Stimulated activated CD8-positive, alpha-beta memory T cell treated with anti-CD3 and anti-CD28 coated beads, Interleukin-7, amount 100 ng/mL, for 24 hours (primary cell): ENCODE results near the gene PALM3.

Experiments used
- DNase-seq: peaks from one replicate; pipeline ENCODE4 v3.0.0-alpha.2; 2020; ENCODE audit warnings: low read depth

Gene PALM3

GRCh38 chr19:14089412-14089661, 27.5 kb upstream of the PALM3 start:
- no peak for DNase-seq

DNA sequence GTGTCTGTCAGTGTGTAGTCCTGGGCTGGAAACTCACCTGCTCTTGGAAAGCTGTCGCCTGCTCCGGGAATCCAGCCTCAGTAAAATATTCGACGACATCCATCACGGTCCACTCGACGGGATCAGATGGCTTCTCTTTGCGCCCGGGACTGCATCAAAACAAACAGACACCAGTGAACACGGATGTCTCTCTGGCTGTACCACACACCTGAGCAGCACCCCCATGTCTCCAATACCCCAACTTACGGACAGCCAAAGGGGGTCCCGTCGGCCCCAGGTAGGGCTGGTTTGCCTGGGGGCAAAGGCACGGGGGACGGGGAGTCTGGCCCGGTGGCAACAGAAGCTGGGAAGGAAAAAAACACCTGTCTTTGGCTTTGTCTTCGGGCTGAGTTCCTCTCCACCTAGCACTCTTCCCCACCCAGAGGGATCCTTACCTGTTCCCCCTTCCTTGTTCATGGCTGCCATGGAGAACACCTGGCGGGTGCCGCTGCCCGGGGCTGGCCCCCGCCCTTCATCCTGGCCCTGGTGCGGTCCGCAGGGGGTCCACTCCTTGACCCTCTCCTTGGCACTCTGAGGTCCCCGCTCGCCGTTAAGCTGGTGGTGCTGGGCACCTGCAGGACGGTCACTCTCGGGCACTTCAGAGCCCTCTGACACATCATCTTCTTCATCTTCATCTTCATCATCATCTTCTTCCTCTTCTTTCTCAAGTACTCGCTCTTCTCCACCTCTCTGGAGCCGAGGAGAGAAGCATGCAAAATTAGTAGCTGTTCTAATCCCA, 26.9 kb upstream of the PALM3 start:
- no peak for DNase-seq

- DNase-seq, result no peak
These were observed 24.2 kb upstream of the PALM3 start for GRCh38 chr19:14086098-14086497.

DNA sequence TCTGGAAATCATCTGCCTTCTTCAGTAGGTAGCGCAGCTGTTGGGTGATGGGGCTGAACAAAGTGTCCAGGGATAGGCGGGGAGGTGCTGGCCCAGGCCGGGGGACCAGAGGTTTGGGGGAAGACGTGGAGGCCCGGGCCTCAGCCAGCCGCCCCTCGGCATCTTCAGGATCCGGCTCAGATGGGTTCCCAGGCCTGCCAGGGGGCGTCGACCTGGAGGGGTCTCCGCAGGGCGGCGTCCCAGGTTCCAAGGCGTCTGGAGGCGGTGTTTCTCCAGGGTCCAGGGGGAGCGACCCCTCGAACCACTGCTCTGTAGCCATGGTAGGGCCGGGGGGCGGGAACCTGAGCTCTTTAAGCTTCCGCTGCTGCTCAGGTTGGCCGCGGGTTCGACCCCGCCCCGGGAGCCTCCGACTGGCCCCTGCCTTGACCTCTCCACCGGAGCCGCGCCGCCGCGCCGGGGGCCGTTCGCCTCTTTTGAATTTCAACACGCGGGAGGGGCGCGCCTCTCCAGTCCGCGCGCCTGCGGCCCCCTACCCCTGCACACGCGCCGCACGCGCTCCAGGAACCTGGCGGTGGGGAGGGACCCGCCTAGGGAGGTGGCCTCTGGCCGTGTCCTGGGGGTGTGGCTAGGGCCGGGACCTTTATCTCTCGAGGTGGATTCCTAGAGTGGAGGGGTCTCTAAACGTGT, 23.6 kb upstream of the PALM3 start, which contains the start of gene C19orf67:
Gene C19orf67, minus strand, starts transcription at position 475 of the 687 bp plus-strand sequence. Its CDS starts 156 bp downstream, at position 319.
- no peak for DNase-seq

GRCh38 chr19:14082675-14082960, 20.7 kb upstream of the PALM3 start:
- DNase-seq, result no peak

GRCh38 chr19:14081797-14082674, 20.2 kb upstream of the PALM3 start:
- DNase-seq, result no peak

- DNase-seq, result peak; percentile 99
These were observed 19.3 kb upstream of the PALM3 start for GRCh38 chr19:14080887-14081796.

DNA sequence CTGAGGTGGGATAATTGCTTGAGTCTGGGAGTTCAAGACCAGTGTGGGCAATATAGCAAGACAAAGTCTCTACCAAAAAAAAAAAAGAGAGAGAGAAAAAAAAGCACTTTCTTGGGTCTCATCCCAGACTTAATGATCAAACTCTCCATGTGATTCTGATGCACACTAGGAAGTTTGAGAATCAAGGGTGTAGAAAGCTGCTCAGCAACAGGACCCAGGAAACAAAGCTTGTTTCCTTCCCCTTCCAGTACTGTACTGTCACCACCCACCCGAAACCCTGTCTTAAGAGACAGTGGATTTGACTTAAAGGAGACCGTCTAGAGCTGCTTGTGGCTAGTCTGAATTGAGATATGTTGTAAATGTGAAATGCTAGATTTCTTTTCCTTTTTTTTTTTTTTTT, 16.5 kb upstream of the PALM3 start:
- DNase-seq, result no peak

DNA sequence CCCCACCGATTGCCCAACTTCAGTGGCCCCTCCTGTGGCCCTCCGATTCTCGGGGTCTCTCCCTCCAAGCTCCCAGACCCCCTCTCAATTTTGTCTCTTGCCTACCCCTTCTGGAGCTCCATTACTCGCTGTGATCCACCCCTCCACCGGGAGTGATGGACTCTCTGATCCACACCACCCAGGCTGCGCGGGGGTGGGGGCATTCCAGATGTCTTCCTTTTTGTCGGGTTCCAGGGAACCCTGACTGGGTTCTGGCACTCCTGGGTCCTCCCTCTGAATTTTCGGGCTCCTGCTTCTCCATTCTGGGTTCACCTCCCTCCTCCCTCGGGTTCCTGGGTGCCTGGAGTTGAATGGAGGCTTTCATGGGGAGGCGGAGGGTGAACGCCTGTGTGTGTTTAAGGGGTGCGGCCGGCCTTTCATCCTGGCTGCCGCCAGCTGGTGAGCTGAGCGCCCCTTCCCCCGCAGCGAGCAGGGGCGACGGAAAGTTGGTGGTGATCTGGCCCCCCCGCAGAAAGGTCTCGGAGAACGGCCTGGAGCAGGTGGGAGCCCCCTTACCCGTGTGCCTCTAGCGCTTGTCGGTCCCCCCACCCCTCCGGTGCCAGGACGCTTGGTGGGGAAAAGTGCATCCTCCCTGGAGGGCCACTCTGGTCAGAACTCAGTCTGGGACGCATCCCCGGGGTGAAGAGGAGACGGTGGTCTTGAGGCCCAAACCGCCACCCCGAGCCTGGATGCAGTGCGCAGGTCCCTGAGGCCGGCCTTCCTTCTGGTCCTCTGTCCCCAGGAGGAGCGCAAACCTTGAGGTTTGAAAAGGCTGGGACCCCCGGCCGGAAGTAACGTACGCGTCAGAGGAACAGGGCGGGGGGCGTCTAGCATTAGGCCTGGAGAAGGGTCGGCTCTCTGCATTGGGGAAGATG, 12.3 kb upstream of the PALM3 start:
- DNase-seq, result no peak

DNA sequence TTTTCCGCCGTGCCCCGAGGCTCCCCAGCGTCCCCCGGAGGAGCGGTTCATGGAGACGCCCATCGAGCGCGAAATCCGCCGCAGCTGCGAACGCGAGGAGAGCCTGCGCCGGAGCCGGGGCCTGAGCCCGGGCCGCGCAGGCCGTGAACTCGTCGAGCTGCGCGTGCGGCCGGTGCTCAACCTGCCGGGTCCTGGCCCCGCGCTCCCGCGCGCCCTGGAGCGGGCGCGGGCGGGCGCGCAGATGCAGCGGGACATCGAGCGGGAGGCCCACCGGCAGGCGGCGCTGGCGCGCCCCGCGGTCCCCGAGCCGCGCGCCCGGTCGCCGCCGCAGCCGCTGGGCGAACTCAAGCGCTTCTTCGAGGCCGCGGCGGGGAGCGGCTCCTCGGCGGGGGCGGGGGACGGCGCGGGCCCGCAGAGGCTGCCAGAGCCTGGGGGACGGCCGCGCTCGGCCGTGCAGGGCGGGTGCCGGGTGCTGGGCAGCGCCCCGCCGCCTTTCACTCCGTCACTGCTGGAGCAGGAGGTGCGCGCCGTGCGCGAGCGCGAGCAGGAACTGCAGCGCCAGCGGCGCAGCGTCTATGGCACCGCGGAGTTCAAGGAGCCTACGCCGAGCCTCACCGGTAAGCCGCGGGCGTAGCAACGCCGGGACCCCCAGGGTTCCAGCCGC, 11.5 kb upstream of the PALM3 start:
- peak; percentile 50 for DNase-seq

- no peak for DNase-seq
These were observed 10.8 kb upstream of the PALM3 start, which contains the start of gene MISP3 for GRCh38 chr19:14072535-14073260. TSS of gene MISP3 (plus strand) at chr19:14072786. CDS start at chr19:14073310, 524 bp downstream.

- no peak for DNase-seq
These were observed 8.6 kb upstream of the PALM3 start for GRCh38 chr19:14070268-14071050.

GRCh38 chr19:14066134-14066533, 4.3 kb upstream of the PALM3 start:
- no peak for DNase-seq

DNA sequence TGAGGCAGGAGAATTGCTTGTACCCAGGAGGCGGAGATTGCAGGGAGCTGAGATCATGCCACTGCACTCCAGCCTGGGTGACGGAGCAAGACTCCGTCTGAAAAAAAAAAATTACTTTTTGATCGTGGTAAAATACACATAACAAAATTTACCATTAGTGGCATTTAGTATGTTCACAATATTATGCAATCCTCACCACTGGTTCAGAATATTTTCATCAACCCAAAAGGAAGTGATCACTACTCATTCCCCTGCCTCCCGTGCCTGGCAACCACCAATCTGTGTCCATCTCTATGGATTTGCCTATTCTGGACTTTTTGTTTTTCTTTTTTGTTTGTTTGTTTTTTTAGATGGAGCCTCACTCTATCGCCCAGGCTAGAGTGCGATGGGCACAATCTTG, 1.2 kb upstream of the PALM3 start:
- DNase-seq, result no peak

DNA sequence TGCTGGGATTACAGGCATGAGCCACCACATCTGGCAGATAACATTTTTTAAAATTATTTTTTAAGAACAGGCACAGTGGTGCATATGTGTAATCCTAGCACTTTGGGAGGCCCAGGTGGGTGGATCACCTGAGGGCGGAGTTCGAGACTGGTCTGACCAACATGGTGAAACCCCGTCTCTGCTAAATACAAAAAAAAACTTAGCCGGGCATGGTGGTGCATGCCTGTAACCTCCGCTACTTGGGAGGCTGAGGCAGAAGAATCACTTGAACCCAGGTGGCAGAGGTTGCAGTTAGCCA, 631 bp upstream of the PALM3 start:
- DNase-seq, result no peak

DNA sequence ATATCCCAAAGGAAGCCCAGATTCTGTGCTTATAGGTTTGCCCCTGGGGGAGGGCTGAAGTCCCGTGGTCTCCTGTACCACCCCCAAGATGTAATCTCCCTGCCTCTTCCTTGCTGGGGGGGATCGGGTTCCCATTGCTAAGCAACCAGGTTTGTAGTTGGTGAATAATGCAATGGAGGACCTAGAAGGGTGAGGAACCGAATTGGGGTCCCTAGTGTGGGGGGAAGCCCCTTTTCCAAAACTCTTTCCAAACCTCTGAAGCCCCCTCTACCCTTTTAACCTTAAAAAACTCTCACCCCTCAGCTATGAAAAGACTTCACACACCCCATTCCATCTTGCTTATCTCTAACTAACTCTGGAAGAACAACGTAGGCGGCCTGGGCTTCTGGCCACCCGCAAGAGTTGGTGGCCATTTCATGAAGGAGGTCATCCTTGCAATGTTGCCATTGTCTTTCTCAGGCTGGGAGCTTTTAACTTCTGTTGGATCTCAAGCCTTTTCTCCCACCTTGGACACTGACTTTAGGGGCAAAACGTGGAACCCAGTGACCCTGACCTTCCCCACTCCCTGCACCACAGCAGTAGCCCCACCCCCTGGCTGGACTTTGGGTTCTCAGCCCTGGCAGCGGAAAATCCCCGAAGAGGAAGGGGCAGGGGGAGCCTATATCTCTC, 661 bp downstream of the PALM3 start:
- no peak for DNase-seq

DNA sequence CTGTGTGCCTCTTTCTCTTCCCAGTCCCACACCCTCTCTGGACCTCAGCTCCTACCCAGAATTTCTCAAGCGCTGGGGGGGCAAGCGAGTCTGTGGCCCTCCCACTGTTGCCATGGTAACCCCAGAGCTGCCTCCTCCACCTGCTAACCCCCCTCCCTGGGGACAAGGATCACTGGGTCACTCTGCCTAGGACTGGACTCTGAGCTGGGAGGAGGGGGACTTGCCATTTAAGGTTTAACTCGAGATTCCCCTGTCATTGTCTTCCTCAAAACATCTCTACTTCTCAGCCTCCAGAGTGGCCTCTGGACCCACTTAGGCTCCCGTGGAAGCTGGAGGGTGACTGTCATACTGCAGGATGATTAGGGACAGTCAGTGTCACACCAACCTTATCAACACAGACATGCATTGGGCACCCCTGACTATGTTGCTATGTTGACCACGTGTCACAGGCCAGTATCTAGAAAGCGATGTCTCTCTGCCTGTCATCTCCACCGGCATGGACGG, 2.2 kb downstream of the PALM3 start:
- no peak for DNase-seq

DNA sequence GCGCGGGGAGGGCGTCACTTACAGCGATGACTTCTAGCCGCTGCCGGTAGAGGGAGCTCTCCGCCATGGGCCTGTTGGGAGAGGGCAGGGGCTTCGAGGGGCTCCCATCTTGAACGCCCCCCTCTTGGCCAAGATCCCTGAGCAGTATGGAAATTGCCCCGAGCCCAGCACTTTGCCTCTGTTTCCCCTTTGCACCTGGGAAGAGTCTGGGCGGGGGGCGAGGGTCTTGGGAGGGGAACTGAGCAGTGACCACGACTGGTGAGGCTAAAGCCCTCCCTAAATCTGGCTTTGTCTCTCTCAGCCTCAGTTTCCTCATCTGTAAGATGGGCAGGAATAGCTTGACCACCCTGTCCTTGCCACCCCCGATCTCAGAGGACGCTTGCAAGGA, 2.8 kb downstream of the PALM3 start:
- peak; percentile 33 for DNase-seq
